GM12864 (cell line): ENCODE results near the gene SVEP1.
"Not testable (repeated sequence)": the region's sequence is repeated elsewhere in the genome, so short reads cannot be mapped to it uniquely, and the experiment has no call there.

Experiments used
- DNase-seq: peaks from one replicate; pipeline ENCODE4 v3.0.0-alpha.2; 2011; ENCODE audit warnings: low read depth
- H3K4me3 ChIP-seq: 2 replicates; pipeline ENCODE4 v1.5.1; 2011; ENCODE audit warnings: mild to moderate bottlenecking, low read depth, low read length, control low read depth
- TF ChIP-seq, protein P1 (sequence below): IDR thresholded peaks from 2 replicates; pipeline ENCODE4 v1.5.1; 2011; ENCODE audit warnings: low read depth, mild to moderate bottlenecking, moderate library complexity, low read length, control low read depth, inconsistent platforms; ENCODE audit errors: missing control alignments

Gene SVEP1

DNA sequence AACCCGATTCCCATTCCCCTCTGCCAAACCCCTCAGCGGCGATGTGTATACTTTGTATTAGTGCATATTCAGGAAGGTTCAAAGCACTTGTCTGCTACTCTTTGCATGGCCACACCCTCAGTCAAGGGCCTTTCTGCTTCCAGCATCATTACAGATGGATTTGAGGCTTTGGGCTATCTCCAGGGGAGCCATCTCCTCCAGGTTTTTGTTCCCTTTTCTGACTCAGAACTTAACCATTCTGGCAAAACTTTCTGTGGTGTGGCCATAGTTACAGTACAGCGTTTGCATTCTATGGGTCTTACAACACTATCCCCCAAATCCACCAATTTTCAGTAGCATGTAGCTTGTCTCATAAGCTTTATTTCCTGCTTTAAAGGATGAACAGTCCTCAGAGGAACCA lies 36.0 kb upstream of the SVEP1 start:
- H3K4me3 ChIP-seq, result no peak overlapping the region
- TF ChIP-seq, protein P1, sequence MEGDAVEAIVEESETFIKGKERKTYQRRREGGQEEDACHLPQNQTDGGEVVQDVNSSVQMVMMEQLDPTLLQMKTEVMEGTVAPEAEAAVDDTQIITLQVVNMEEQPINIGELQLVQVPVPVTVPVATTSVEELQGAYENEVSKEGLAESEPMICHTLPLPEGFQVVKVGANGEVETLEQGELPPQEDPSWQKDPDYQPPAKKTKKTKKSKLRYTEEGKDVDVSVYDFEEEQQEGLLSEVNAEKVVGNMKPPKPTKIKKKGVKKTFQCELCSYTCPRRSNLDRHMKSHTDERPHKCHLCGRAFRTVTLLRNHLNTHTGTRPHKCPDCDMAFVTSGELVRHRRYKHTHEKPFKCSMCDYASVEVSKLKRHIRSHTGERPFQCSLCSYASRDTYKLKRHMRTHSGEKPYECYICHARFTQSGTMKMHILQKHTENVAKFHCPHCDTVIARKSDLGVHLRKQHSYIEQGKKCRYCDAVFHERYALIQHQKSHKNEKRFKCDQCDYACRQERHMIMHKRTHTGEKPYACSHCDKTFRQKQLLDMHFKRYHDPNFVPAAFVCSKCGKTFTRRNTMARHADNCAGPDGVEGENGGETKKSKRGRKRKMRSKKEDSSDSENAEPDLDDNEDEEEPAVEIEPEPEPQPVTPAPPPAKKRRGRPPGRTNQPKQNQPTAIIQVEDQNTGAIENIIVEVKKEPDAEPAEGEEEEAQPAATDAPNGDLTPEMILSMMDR, result no peak
- no peak for DNase-seq

DNA sequence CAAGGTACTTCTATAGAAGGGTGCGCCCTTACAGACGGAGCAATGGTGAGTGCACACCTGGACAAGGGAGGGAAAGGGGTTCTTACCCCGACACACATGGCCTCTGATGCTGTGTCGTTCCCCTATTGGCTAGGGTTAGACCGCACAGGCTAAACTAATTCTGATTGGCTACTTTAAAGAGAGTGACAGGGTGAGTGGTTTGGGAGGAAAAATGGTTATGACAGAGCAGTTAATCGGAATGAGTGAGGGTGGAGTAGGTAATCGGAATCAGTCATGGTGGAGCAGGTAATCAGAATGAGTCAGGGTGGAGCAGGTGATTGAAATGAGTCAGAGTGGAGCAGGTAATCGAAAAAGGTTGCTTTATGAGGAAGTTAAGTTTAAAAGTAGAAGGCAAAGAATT lies 35.0 kb upstream of the SVEP1 start:
- not testable (repeated sequence) for H3K4me3 ChIP-seq, DNase-seq

DNA sequence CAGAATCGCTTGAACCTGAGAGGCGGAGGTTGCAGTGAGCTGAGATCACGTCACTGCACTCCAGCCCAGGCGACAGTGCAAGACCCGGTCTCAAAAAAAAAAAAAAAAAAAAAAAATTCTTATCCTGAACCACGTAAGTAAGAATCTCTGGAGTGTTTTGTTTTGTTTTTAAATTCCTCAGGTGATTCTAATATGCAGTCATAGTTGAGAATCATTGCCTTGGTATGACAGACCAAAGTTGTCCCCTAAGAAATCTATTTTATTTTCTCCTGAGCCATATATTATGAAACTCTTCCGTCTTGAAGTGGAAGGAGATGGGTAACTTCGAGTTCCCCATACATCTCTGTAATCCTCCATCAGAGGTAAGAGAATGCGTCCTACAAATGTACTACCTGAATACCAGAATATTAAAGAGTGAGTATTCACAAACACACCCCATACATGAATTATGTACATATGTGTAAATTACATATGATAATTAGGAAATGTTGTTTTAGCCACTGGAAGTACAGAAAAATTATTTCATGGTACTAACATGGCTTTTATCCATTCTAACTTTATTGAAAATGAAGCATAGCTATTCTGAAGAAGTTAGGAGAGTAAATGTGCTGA lies 26.7 kb upstream of the SVEP1 start:
- DNase-seq, result no peak
- no peak overlapping the region for H3K4me3 ChIP-seq
- TF ChIP-seq, protein P1, result no peak

DNA sequence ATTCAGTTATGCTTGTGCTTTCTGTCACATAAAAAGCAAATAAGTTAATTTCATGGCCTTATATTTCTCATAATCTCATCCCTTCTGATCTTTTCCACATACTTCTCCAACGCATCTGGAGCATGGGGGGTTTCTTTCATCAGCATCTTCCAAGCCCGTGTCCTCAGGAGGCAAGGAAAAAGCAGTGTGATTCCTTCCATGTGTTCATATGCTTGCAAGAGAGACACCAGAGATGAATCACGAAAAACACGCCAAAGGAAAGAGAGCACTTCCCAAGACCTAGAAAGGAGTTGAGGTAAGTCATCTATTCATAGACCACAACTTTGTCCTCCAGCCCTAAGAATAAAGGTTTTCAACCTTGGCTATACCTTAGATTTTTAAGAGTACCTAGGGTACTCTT lies 26.0 kb upstream of the SVEP1 start:
- TF ChIP-seq, protein P1, result no peak
- no peak for DNase-seq
- H3K4me3 ChIP-seq, result no peak overlapping the region

DNA sequence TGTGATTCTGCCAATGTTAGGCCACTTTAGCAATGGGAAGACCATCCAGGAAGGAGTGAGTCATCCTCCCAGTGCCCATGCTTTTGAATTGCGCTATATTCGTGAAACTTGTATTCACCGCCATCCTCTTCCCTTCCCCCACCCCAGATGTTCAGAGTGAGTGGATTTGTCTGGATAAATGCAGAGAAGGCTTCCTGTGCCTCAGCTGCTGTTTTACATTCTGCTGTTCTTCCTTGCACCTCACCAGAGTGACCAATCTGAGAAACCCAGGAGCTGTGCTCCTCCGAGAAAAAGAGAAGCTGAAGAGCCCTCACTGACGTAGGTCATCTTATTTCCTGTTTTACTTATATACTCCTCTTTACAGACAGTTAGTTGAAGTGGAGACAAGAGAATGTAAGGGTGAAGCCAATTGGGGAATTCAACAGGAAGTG lies 24.6 kb upstream of the SVEP1 start:
- TF ChIP-seq, protein P1, result no peak
- no peak overlapping the region for H3K4me3 ChIP-seq
- no peak for DNase-seq

DNA sequence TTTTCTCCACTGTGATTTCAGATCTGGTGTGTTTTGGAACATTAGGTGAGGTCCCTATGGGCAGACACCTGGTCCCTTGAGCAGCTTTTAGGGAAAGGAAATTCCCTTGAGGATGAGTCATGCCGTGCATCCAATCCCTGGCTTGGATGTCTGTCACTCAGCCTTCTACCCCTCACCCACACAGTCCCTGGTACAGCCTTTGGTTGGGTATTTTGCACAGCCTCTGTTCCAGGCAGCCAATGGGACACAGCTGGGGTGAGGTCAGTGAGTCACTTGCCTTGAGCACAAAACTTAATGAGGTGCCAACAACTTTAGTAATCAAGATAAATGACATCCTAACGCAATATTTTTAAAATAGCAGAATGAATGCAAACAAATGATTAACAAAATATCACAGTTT lies 22.7 kb upstream of the SVEP1 start:
- H3K4me3 ChIP-seq, result no peak overlapping the region
- DNase-seq, result no peak
- TF ChIP-seq, protein P1, result no peak

DNA sequence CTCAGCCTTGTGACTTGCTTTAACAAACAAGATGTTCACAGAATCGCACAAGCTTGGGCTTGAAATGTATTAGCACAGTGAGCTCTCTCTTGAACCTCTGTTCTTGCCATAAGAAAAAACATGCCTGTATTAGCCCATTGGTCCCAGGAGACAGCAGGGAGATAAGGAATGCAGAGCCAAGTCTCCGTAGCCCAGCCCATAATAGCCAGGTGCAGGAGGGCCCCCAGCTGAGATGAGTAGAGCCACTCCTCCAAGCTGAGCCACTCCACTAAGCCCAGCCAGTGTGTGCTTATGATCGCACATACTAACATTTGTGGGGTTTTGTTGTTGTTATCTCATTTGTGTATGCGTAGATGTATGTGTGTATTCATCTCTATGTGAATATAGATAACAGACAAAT lies 21.6 kb upstream of the SVEP1 start:
- DNase-seq, result no peak
- TF ChIP-seq, protein P1, result no peak
- no peak overlapping the region for H3K4me3 ChIP-seq

DNA sequence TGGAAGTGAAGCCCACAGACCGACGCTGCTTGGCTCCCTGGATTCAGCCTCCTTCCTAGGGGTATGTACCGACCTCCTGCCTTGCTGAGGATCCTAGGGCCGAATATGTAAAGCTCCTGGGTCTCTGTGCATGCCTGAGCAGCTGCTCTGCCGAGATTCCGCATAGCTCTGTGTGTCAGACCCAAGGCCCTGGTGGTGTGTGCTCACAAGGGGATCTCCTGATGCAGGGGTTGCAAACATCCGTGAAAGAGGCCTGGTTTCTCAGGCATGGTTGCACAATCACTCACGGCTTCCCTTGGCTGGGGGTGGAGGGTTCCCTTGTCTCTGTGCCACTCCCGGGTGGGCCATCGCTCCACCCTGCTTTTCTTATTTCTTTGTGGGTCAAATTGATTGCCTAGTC lies 19.9 kb upstream of the SVEP1 start:
- TF ChIP-seq, protein P1, result no peak
- H3K4me3 ChIP-seq, result no peak overlapping the region
- DNase-seq, result no peak
